MM.1S (cell line): ENCODE measurements around the gene KRT12.

Experiments used
- EZH2phosphoT487 ChIP-seq: fragments of 300-600 bp; sonication (generic); IDR thresholded peaks from 2 replicates; pipeline ENCODE4 v1.6.1; 2018; ENCODE audit warnings: antibody characterized with exemption, low read length
- TF ChIP-seq, protein P1 (sequence below): fragments of 300-600 bp; sonication (generic); IDR thresholded peaks from 2 replicates; pipeline ENCODE4 v1.5.1; 2016; ENCODE audit warnings: antibody characterized with exemption, low read length, mixed read lengths

DNA sequence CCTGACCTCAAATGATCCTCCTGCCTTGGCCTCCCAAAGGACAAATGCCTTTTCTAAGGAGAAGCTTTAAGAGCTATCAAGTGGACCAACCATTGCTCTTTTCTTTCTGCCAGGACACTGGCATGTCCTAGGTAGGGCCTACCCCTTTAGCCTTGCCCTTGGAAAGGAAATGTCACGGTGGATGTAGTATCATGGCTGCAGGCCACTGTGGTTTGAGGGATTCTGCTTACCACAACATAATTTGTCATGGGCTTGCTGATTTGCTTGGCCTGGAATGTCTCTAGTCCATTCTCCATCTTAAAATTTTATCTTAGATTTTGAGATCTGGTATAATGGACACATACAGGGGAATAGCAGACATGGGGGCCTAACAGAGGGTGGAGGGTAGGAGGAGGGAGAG, 12.0 kb upstream of the KRT12 start:
- TF ChIP-seq, protein P1, sequence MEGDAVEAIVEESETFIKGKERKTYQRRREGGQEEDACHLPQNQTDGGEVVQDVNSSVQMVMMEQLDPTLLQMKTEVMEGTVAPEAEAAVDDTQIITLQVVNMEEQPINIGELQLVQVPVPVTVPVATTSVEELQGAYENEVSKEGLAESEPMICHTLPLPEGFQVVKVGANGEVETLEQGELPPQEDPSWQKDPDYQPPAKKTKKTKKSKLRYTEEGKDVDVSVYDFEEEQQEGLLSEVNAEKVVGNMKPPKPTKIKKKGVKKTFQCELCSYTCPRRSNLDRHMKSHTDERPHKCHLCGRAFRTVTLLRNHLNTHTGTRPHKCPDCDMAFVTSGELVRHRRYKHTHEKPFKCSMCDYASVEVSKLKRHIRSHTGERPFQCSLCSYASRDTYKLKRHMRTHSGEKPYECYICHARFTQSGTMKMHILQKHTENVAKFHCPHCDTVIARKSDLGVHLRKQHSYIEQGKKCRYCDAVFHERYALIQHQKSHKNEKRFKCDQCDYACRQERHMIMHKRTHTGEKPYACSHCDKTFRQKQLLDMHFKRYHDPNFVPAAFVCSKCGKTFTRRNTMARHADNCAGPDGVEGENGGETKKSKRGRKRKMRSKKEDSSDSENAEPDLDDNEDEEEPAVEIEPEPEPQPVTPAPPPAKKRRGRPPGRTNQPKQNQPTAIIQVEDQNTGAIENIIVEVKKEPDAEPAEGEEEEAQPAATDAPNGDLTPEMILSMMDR = no peak
- TF ChIP-seq EZH2phosphoT487 = no peak
